ENCODE measurements around the gene CEP131.
"Not testable (repeated sequence)": the region's sequence is repeated elsewhere in the genome, so short reads cannot be mapped to it uniquely, and the experiment has no call there.

CEP131 gene

DNA sequence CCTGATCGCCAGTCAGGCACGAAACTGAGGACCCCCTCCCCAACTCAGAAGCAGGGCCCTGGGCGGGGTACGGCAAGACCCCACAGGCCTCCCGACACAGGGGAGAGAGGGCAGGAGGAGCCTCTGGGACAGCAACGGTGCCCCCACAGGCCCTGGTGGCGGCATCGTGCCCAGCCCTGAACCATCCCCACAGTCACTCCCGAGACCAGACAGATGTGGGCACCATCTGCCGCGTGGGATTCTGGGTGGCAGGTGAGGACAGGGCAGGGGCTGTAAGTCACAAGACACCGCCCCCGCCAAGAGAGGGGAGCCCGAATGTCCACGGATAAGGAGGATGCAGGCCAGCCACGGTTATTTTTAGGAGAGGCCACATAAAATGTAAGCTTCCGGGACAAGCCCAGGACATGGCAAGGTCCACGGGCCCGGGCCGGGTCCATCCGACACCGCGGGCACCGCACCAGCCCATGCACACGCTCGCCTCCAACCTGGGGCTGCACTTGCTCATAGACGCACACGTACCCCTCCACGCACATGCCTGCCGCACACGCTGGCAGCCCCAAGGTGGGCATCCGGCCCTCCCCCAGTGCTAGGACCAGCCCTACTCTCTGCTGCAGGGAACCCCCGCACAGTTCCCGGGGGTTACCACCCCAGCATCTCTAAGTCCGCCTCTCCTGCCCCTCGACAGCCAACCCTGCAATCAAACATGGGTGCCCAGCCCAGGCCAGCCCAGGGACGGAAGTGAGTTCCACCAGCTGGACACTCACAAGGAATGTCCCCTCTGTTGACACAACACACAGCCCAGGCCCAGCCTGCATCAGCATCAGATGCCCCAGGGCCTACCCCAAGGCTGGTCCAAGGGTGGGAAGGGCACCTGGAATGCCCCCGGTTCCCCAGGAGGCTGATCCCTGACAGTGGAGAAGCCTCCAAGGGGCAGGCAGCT lies 65.6 kb downstream of the CEP131 start:
- in situ Hi-C loops (cut with MboI; ENCODE audit: low sequenced_read_pairs) = no loop called here

DNA sequence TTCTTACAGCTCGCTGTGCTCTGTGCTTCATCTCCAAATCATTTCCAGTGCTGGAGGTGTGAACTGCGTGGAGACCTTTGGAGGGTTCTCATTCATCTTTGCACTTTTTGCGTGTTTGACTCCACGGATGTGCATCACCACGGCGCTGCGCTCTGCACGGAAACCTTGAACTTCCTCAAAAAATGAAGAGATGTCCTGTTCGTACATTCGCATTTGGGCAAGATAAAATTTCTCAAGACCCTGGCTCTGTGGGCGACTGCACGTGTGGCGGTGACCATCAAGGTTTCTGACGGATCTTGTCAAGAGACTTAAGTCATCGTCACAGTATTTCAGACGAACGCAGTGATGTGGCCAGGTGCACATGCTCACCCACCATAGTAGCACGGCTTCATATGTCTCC lies 67.8 kb downstream of the CEP131 start:
- in situ Hi-C loops (cut with MboI; ENCODE audit: low sequenced_read_pairs) = loop anchor here (5.0 kb wide), 1 partner anchor 82 kb away; the partner anchor contains the start of genes NDUFAF8 and TEPSIN

DNA sequence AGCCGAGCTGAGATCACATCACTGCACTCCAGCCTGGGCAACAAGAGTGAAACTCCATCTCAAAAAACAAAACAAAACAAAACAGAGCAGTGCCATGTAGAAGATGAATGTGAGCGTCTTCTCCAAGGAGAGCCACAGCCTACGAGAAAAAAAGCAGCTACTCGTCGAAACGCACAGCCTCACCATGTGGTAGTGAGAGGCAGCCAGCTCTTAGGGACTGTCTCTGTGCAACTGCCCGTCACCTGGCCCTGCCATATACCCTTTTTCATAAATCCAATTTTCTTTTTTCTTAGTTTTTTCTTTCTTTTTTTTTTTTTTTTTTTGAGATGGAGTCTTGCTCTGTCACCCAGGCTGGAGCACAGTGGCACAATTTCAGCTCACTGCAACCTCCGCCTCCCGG lies 68.7 kb downstream of the CEP131 start:
- in situ Hi-C loops (cut with MboI; ENCODE audit: low sequenced_read_pairs) = loop anchor here (5.0 kb wide), 1 partner anchor 83 kb away; the partner anchor contains the start of genes NDUFAF8 and TEPSIN

DNA sequence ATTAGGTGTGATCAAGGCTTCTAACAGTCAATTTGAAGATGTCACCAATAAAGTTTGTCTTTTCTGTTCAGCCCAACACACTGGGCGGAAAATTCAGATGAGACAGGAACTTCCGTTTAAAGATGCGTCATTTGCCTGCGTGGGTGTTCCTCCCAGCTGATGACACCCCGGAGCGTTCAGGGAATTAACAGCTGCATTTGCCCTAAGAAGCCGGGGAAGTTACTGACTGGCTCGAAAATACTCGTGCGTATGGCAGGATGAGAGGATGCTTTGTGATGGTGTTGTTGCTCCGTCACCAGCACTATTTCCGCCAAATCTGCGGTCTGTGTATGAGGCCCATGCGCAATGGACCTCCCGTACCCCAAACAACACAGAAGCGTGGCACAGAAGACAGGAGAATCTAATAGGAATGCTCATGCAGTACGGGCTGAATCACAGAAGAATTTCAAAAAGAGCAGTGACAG lies 69.4 kb downstream of the CEP131 start:
- in situ Hi-C loops (cut with MboI; ENCODE audit: low sequenced_read_pairs) = loop anchor here (5.0 kb wide), 1 partner anchor 84 kb away; the partner anchor contains the start of genes NDUFAF8 and TEPSIN

- in situ Hi-C loops (cut with MboI; ENCODE audit: low sequenced_read_pairs) = loop anchor here (5.0 kb wide), 1 partner anchor 85 kb away; the partner anchor contains the start of genes NDUFAF8 and TEPSIN
Measured at GRCh38 chr17:81152288-81152828, 70.4 kb downstream of the CEP131 start.

- in situ Hi-C loops (cut with MboI; ENCODE audit: low sequenced_read_pairs) = loop anchor here (5.0 kb wide), 1 partner anchor 86 kb away; the partner anchor contains the start of genes NDUFAF8 and TEPSIN
Measured at GRCh38 chr17:81151278-81151677, 71.5 kb downstream of the CEP131 start.

- in situ Hi-C loops (cut with MboI; ENCODE audit: low sequenced_read_pairs) = loop anchor here (5.0 kb wide), 1 partner anchor 87 kb away; the partner anchor contains the start of genes NDUFAF8 and TEPSIN
Measured at GRCh38 chr17:81150377-81151077, 72.2 kb downstream of the CEP131 start.

- in situ Hi-C loops (cut with MboI; ENCODE audit: low sequenced_read_pairs) = no loop called here
Measured at GRCh38 chr17:81148986-81149533, 73.7 kb downstream of the CEP131 start.

- in situ Hi-C loops (cut with MboI; ENCODE audit: low sequenced_read_pairs) = no loop called here
Measured at GRCh38 chr17:81148571-81148970, 74.2 kb downstream of the CEP131 start.

DNA sequence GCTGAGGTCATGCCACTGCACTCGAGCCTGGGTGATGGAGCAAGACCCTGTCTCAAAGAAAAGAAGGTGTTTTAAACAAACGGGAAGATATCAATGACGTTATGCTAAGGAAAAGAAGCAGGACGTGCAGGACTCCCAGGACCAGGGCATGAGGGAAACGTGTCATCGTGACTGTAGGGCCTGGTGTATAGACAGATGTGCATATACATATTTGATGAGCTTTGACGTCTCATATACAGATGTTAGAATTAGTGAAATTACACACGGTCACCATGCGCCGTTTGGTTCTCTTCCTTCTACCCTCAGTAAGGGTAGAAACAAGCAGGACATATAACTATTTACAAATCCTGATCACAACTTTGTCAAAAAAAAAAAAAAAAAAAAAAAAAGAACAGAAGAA lies 75.1 kb downstream of the CEP131 start:
- in situ Hi-C loops (cut with MboI; ENCODE audit: low sequenced_read_pairs) = no loop called here

- in situ Hi-C loops (cut with MboI; ENCODE audit: low sequenced_read_pairs) = not testable (repeated sequence)
Measured at GRCh38 chr17:81146208-81146607, 76.6 kb downstream of the CEP131 start.

DNA sequence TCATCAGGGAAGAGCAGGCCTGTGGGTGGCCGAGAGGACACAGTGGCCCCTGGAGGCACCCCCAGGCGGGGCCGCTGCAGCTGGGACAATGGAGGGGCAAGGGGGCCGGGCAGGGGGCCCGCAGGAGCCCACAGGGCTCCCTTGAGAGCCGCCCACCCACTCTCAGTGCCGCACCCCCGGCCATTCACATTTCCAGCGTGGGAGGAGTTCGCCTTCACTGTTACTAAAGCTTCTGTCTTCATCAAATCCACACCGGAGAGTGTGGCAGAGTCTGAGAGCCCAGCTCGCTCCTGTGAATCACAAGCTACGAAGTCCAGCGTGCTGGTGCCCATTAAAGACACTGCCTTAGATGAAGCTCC lies 78.4 kb downstream of the CEP131 start:
- in situ Hi-C loops (cut with MboI; ENCODE audit: low sequenced_read_pairs) = no loop called here

- in situ Hi-C loops (cut with MboI; ENCODE audit: low sequenced_read_pairs) = no loop called here
Measured at GRCh38 chr17:81143717-81144422, 78.9 kb downstream of the CEP131 start.

GRCh38 chr17:81143200-81143527 lies 79.6 kb downstream of the CEP131 start:
- in situ Hi-C loops (cut with MboI; ENCODE audit: low sequenced_read_pairs) = no loop called here

DNA sequence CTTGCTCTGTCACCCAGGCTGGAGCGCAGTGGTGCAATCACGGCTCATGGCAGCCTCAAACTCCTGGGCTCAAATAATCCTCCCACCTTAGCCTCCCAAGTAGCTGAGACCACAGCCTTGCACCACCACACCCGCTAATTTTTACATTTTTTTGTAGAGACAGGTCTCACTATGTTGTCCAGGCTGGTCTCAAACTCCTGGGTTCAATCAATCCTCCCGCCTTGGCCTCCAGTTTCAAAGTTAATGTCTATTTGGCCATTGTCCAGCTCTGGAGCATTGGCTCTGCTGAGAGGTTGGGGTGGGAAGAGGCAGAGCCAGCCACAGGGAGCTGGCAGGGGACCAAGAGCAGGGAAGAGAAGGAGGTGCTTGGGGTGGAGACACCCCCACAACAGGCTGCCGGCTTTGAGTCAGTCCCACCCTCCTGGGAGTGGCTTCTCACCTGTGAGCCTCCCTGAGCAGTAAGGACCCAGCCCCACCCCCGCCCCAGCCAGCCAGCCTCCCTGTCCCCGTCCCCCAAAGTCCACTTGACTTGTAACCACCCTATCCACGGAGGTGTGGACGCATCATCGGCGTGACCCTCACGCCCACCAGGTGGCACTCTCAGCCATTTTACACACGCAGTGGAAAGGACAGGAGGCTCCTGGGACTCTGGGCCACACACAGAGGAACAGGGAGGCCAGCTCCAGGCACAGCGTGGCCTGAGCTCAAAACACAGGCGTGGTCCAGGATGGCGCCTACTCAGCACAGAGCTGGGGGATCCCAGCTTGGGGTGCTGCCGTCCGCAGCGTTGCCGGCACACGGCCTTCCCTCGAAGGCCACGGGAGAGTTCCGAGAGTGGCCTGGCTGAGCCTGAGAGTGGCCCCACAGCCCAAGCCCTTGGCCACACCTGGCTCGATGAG lies 80.2 kb downstream of the CEP131 start:
- in situ Hi-C loops (cut with MboI; ENCODE audit: low sequenced_read_pairs) = no loop called here

DNA sequence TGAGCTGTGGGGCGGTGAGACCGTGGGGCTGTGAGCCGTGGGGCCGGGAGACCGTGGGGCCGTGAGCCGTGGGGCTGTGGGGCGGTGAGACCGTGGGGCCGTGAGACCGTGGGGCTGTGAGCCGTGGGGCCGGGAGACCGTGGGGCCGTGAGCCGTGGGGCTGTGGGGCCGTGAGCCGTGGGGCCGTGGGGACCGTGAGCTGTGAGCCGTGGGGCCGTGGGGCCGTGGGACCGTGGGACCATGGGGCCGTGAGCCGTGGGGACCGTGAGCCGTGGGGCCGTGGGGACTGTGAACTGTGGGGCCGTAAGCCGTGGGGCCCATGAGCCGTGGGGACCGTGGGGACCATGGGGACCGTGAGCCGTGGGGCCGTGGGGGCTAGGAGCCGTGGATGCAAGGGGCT lies 82.1 kb downstream of the CEP131 start:
- in situ Hi-C loops (cut with MboI; ENCODE audit: low sequenced_read_pairs) = no loop called here

DNA sequence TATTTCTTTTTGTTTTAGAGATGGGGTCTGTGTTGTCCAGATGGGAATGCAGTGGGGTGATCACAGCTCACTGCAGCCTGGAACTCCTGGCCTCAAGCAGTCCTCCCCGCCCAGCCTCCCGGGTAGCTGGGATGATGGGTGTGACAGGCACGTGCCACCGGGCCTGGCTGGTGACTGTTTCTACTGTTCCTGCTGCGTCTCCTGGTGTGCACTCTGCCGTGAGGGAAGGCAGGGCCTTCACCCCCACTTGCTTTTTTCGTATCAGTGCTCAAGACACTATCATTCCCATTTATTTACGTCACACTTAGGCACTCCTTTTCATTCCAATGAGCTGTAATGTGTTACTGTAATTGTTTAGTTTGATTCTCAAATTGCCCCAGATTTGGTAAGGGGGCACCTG lies 82.7 kb downstream of the CEP131 start:
- in situ Hi-C loops (cut with MboI; ENCODE audit: low sequenced_read_pairs) = no loop called here

Measured in HL-60/S4 (cell line).